HFFc6 (cell line): ENCODE data around the gene SAT1. TPM values are rescaled to one million over a fixed set of nuclear protein-coding genes. Genes with fewer than 3 reads are reported as not detected.

Experiments used
- DNase-seq: peaks from one replicate; pipeline ENCODE4 v3.0.0-alpha.2; 2018
- H3K27ac Mint-ChIP-seq: 2 replicates; pipeline ENCODE4 v1.8.0; 2020; ENCODE audit warnings: mild to moderate bottlenecking, mixed read lengths
- H3K27me3 Mint-ChIP-seq: 2 replicates; pipeline ENCODE4 v1.8.0; 2021; ENCODE audit warnings: mild to moderate bottlenecking, moderate library complexity, mixed read lengths; ENCODE audit not compliant: insufficient read depth
- H3K36me3 Mint-ChIP-seq: 2 replicates; pipeline ENCODE4 v1.8.0; 2021; ENCODE audit warnings: low read depth, mixed read lengths
- H3K4me1 Mint-ChIP-seq: 2 replicates; pipeline ENCODE4 v1.8.0; 2020; ENCODE audit warnings: low read depth, mixed read lengths
- H3K4me3 Mint-ChIP-seq: 2 replicates; pipeline ENCODE4 v1.8.0; 2020; ENCODE audit warnings: mild to moderate bottlenecking, moderate library complexity, mixed read lengths
- H3K9me3 Mint-ChIP-seq: 2 replicates; pipeline ENCODE4 v1.8.0; 2020; ENCODE audit warnings: mild to moderate bottlenecking, mixed read lengths
- total RNA-seq, 6 experiments: library from RNA; stranded (reverse); fragmentation: NEBNext Ultra II Directional; extraction: Animal tissue kit (Norgen Biotek cat#: 25700); gene quantifications; 2 replicates in 1 of 6; 3 replicates in 5 of 6; pipeline ENCODE4 v1.2.3, GENCODE V29; 2021
- TF ChIP-seq, protein P1 (sequence below): fragments of 200-600 bp; sonication (generic); IDR thresholded peaks from 2 replicates; pipeline ENCODE4 v1.5.0; 2021; ENCODE audit warnings: antibody characterized with exemption, mild to moderate bottlenecking

The SAT1 gene
- total RNA-seq, 6 experiments from 2014 or later, result 65.4 to 79.0 (median 75.3) TPM

- no peak for DNase-seq
- no peaks in the 10 kb centered on the region for H3K36me3 Mint-ChIP-seq
- H3K9me3 Mint-ChIP-seq, result no peaks in the 10 kb centered on the region
- no peak overlapping the region for H3K4me3 Mint-ChIP-seq
- H3K27me3 Mint-ChIP-seq, result peaks cover 1% of the 10 kb centered on the region; the same call in 1 of the 2 replicates
- H3K4me1 Mint-ChIP-seq, result peaks cover 10% of the 10 kb centered on the region
- TF ChIP-seq, protein P1, sequence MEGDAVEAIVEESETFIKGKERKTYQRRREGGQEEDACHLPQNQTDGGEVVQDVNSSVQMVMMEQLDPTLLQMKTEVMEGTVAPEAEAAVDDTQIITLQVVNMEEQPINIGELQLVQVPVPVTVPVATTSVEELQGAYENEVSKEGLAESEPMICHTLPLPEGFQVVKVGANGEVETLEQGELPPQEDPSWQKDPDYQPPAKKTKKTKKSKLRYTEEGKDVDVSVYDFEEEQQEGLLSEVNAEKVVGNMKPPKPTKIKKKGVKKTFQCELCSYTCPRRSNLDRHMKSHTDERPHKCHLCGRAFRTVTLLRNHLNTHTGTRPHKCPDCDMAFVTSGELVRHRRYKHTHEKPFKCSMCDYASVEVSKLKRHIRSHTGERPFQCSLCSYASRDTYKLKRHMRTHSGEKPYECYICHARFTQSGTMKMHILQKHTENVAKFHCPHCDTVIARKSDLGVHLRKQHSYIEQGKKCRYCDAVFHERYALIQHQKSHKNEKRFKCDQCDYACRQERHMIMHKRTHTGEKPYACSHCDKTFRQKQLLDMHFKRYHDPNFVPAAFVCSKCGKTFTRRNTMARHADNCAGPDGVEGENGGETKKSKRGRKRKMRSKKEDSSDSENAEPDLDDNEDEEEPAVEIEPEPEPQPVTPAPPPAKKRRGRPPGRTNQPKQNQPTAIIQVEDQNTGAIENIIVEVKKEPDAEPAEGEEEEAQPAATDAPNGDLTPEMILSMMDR, result no peak
- H3K27ac Mint-ChIP-seq, result no peak overlapping the region
Observed at GRCh38 chrX:23811656-23812055, 28.7 kb downstream of the SAT1 start.

GRCh38 chrX:23813808-23814207 is 30.8 kb downstream of the SAT1 start:
- Mint-ChIP-seq H3K27me3 (no peaks in the 10 kb centered on the region; the same call in 1 of the 2 replicates), H3K27ac (no peak overlapping the region)

DNA sequence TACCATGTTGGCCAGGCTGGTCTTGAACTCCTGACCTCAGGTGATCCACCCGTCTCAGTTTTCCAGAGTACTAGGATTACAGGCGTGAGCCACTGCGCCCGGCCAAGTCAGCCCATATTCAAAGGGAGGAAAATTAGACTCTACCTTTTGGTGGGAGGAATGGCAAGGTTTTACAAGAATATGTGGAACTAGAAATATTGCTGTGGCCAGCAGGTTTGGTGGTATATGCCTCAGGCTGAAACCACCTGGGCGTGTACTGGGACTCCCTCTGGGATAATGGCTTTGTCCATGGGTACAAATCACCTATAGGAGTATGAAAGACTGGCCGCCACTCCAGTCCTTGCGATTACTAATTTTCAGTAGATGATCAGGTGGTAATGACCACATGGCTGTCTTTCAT is 32.4 kb downstream of the SAT1 start:
- Mint-ChIP-seq H3K36me3 (no peaks in the 10 kb centered on the region), H3K9me3 (no peaks in the 10 kb centered on the region), H3K4me1 (peaks cover 5% of the 10 kb centered on the region; the same call in 1 of the 2 replicates), H3K4me3 (no peak overlapping the region), H3K27me3 (no peaks in the 10 kb centered on the region; the same call in 1 of the 2 replicates), H3K27ac (no peak overlapping the region)
- TF ChIP-seq, protein P1, result no peak
- DNase-seq, result no peak

More at GRCh38 chrX:23813808-23814207, 30.8 kb downstream of the SAT1 start:
- no peak for DNase-seq
- Mint-ChIP-seq H3K4me3 (no peak overlapping the region), H3K9me3 (no peaks in the 10 kb centered on the region), H3K4me1 (no peaks in the 10 kb centered on the region), H3K36me3 (no peaks in the 10 kb centered on the region)
- TF ChIP-seq, protein P1, result no peak

DNA sequence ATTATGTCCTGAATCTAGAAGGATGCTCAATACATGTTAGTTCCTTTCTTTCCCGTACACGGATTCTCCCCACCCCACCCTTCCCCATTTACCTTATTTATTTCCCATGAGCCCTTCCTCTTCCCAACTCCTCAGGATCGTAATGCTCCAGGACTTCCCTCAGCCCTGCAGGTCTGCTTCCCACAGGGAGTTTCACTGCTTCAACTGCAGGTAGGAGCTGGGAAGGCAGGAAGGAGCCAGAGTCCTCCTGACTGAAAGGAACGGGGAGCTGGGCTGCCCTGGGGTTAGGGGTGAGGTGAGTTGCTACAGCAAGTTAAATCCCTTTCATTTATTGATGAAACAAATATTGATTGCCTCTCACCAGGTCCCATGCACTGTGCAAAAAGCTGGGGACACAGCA is 33.2 kb downstream of the SAT1 start:
- no peaks in the 10 kb centered on the region for H3K36me3 Mint-ChIP-seq

DNA sequence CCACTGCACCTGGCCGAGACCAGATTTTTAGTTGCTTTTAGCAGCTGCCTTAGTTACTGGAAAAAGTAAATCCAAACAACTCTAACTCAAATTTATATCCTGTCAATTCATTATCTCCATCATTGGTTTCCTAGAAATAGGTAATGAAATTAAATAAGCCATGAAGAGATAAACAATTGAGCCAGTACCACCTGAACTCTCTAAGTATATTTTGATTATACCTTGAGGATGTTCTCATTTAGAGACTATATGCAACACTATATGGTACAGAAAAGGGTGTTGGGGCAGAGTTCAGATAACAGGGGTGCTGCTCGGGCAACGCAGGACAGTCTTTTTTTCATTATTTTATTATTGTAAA is 35.0 kb downstream of the SAT1 start:
- Mint-ChIP-seq H3K4me1 (peaks cover 12% of the 10 kb centered on the region), H3K4me3 (no peak overlapping the region), H3K36me3 (no peaks in the 10 kb centered on the region), H3K9me3 (no peaks in the 10 kb centered on the region), H3K27ac (no peak overlapping the region), H3K27me3 (no peaks in the 10 kb centered on the region; the same call in 1 of the 2 replicates)
- no peak for DNase-seq
- TF ChIP-seq, protein P1, result no peak

More for the DNA sequence above, 33.2 kb downstream of the SAT1 start:
- Mint-ChIP-seq H3K27me3 (no peaks in the 10 kb centered on the region; the same call in 1 of the 2 replicates), H3K27ac (no peak overlapping the region), H3K9me3 (no peaks in the 10 kb centered on the region), H3K4me3 (no peak overlapping the region), H3K4me1 (peaks cover 5% of the 10 kb centered on the region; the same call in 1 of the 2 replicates)
- TF ChIP-seq, protein P1, result no peak
- DNase-seq, result no peak
